ENCODE data around the gene KRTAP4-11. TPM values are rescaled to one million over a fixed set of nuclear protein-coding genes. Genes with fewer than 3 reads are reported as not detected.
A peak's percentile ranks its signal among the peaks of the same experiment; 100 is the strongest.

Gene KRTAP4-11
- total RNA-seq, 1 experiment from 2014 or later: not detected

- DNase-seq (ENCODE audit: low read depth, low spot score) (no peak), ATAC-seq (no peak)
- ChIA-PET CTCF (no interaction called here), POLR2A (no interaction called here), RAD21 (ENCODE audit: low non-redundant PET in 1 of 2, low total read pairs in 2 of 2, uncharacterized antibody in 2 of 2, unreplicated experiment in 2 of 2) (no interaction called here)
- Histone ChIP-seq H3K79me2 (ENCODE audit: insufficient read depth, low read length) (no peaks in the 10 kb centered on the region), H2AFZ (ENCODE audit: low read depth, low read length, poor library complexity, severe bottlenecking) (no peak overlapping the region), H3K9me2 (ENCODE audit: insufficient read depth) (no peaks in the 10 kb centered on the region), H3K4me2 (ENCODE audit: low read length) (no peak overlapping the region), H4K20me1 (ENCODE audit: insufficient read depth) (no peaks in the 10 kb centered on the region), H3K9ac (ENCODE audit: low read length) (no peak overlapping the region), H3K4me3 (replicated peaks in 1 of 2; ENCODE audit: low read depth in 1 of 2, low read length in 2 of 2) (no peak overlapping the region), H3K9me3 (ENCODE audit: control insufficient read depth in 1 of 2, insufficient read depth in 1 of 2, low read depth in 1 of 2, low read length in 2 of 2) (peaks cover 0 to 19% of the 10 kb centered on the region in 2 experiments; a peak in 1 of 4 replicates), H3K27me3 (ENCODE audit: insufficient read depth, low read length) (no peaks in the 10 kb centered on the region), H3K4me1 (ENCODE audit: control insufficient read depth in 1 of 2, insufficient read depth in 2 of 2, low read length in 2 of 2) (peaks cover 0 to 39% of the 10 kb centered on the region in 2 experiments; a peak in 2 of 4 replicates), H3K36me3 (ENCODE audit: control insufficient read depth in 1 of 2, insufficient read depth in 2 of 2, low read length in 2 of 2) (peaks cover 0 to 9% of the 10 kb centered on the region in 2 experiments; a peak in 1 of 4 replicates), H3K27ac (ENCODE audit: low read depth, low read length) (no peak overlapping the region)
- intact Hi-C loops (cut with micrococcal nuclease): no loop called here
- no TSS peak for BruUV-seq (replicated peaks)
- TF ChIP-seq CBX3 (IDR thresholded peaks at IDR 0.05; ENCODE audit: low read depth) (no peak), SRF (IDR thresholded peaks at IDR 0.05; ENCODE audit: low read depth) (no peak)
Observed at GRCh38 chr17:41126412-41126811, 8.2 kb upstream of the KRTAP4-11 start.

- ChIA-PET RAD21 (ENCODE audit: low non-redundant PET in 1 of 2, low total read pairs in 2 of 2, uncharacterized antibody in 2 of 2, unreplicated experiment in 2 of 2) (no interaction called here), CTCF (no interaction called here)
- TF ChIP-seq YY1 (IDR thresholded peaks at IDR 0.05; ENCODE audit: extremely low read depth, insufficient replicate concordance, low read depth, low read length) (no peak), TCF7L2 (IDR thresholded peaks at IDR 0.05; ENCODE audit: borderline replicate concordance, extremely low read depth, insufficient read depth, insufficient read length) (no peak), EZH2phosphoT487 (IDR thresholded peaks at IDR 0.05; ENCODE audit: borderline replicate concordance) (no peak), POLR2AphosphoS5 (IDR thresholded peaks at IDR 0.05; ENCODE audit: low read depth, low read length) (no peak), FOSL1 (IDR thresholded peaks at IDR 0.05; ENCODE audit: low read depth) (no peak), CTCF (IDR thresholded peaks at IDR 0.05 in 2 of 3, conservative IDR thresholded peaks at IDR 0.05 in 1 of 3; ENCODE audit: borderline replicate concordance in 1 of 3, insufficient read depth in 1 of 3, low read depth in 2 of 3, low read length in 2 of 3) (no peak), JUND (IDR thresholded peaks at IDR 0.05) (no peak), SIN3A (IDR thresholded peaks at IDR 0.05; ENCODE audit: low read depth) (no peak), CEBPB (IDR thresholded peaks at IDR 0.05; ENCODE audit: low read depth) (no peak), RAD21 (IDR thresholded peaks at IDR 0.05; ENCODE audit: low read depth) (no peak), SRF (IDR thresholded peaks at IDR 0.05; ENCODE audit: low read depth) (no peak), SP1 (IDR thresholded peaks at IDR 0.05; ENCODE audit: low read depth) (no peak), MAX (IDR thresholded peaks at IDR 0.05) (no peak), ELF1 (IDR thresholded peaks at IDR 0.05; ENCODE audit: borderline replicate concordance, low read depth) (no peak)
- TF ChIP-seq, protein P1, sequence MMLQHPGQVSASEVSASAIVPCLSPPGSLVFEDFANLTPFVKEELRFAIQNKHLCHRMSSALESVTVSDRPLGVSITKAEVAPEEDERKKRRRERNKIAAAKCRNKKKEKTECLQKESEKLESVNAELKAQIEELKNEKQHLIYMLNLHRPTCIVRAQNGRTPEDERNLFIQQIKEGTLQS (IDR thresholded peaks at IDR 0.05): no peak
Observed at GRCh38 chr17:41125064-41125463, 6.9 kb upstream of the KRTAP4-11 start.

More at GRCh38 chr17:41125064-41125463, 6.9 kb upstream of the KRTAP4-11 start:
- Histone ChIP-seq H3K4me3 (replicated peaks in 1 of 2; ENCODE audit: low read depth in 1 of 2, low read length in 2 of 2) (no peak overlapping the region), H3K27ac (ENCODE audit: low read depth, low read length) (peak overlapping the region; percentile 2; the same call in 1 of the 2 replicates), H3K9ac (ENCODE audit: low read length) (no peak overlapping the region), H2AFZ (ENCODE audit: low read depth, low read length, poor library complexity, severe bottlenecking) (no peak overlapping the region), H4K20me1 (ENCODE audit: insufficient read depth) (no peaks in the 10 kb centered on the region), H3K36me3 (ENCODE audit: control insufficient read depth in 1 of 2, insufficient read depth in 2 of 2, low read length in 2 of 2) (peaks cover 0 to 3% of the 10 kb centered on the region in 2 experiments; a peak in 1 of 4 replicates), H3K4me1 (ENCODE audit: control insufficient read depth in 1 of 2, insufficient read depth in 2 of 2, low read length in 2 of 2) (peaks cover 0 to 27% of the 10 kb centered on the region in 2 experiments; a peak in 2 of 4 replicates), H3K9me2 (ENCODE audit: insufficient read depth) (no peaks in the 10 kb centered on the region), H3K79me2 (ENCODE audit: insufficient read depth, low read length) (no peaks in the 10 kb centered on the region), H3K4me2 (ENCODE audit: low read length) (no peak overlapping the region), H3K27me3 (ENCODE audit: insufficient read depth, low read length) (no peaks in the 10 kb centered on the region), H3K9me3 (ENCODE audit: control insufficient read depth in 1 of 2, insufficient read depth in 1 of 2, low read depth in 1 of 2, low read length in 2 of 2) (peaks cover 0 to 14% of the 10 kb centered on the region in 2 experiments; a peak in 1 of 4 replicates)
- intact Hi-C loops (cut with micrococcal nuclease): no loop called here
- ATAC-seq (no peak), DNase-seq (ENCODE audit: low read depth, low spot score) (no peak)
- POLR2A ChIA-PET: no interaction called here
- no TSS peak for BruUV-seq (replicated peaks)
